Suppressor macrophage treated with lipopolysaccharide for 4 hours (primary cell): ENCODE results near the gene CRY2.

Source experiments
- DNase-seq: peaks from one replicate; pipeline ENCODE4 v3.0.0-alpha.2; 2020

Gene CRY2

GRCh38 chr11:45879803-45880686 is 32.8 kb downstream of the CRY2 start:
- DNase-seq: no peak

DNA sequence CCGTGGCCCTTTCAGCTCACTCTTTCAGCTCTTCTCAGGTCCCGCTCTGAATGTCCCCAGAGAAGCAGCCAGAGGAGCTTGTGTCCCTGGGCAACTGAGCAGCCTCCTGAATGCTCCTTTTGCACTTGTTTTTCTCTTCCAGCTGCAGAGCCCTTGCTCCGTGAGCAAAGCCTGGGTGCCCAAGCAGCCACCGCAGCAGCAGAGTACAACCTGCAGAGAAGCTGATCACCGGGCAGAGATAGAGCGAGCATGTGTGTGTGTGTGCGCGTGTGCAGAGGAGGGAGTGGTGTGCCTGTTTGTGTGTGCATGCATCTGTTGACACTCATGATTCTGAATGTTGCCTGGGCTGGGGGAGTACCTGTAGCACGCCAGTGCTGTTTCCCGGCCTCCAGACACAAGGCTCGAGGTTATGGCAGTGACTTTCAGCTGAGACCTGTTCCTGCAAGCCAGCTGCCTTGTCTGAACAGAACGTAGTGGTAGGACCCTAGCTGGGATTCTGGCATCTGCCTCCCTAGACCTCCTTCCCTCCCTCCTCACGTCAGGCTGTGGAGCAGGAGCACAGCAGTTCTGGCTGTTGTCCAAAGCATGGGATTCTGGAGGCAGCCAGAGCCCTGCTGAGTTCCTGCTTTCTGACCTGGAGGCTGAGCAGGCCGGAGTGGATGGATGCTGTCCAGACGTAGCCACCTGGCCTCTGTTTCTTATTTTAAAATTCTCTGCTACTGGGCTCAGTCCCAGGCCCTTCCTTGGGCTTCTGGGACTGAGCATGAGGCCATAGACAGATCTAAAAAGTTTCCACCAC is 33.7 kb downstream of the CRY2 start:
- DNase-seq: no peak

DNA sequence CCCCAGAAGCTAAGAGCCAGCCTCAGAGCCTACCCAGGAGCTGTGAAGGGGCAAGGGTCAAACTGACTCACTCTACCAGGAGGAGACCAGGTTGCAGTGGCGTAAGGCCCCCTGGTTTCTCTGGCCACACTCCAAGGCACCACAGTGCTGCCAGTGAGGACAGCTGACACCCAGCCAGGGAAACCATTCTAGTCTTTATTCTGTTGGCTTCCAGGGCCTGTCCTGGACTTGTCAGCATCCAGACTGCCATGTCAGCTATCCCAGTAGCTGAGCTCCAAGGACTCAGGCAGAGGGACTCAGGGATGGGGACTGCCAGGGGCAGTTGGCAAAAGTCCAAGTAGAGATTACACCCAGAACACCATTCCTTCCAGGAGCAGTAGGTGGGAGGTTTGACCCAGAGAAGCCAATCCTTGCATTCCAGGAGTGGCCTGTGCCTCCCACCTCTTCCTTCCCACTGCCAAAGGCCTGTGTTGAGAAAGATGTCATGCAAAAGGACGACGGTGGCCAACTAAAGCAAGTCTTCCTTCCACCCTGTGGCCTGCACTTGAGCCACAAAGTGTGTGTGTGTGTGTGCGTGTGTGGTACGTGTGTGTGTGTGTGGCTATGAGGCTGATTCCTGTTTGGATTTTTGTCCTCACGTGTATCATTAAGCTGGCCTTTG is 34.6 kb downstream of the CRY2 start:
- DNase-seq: no peak

DNA sequence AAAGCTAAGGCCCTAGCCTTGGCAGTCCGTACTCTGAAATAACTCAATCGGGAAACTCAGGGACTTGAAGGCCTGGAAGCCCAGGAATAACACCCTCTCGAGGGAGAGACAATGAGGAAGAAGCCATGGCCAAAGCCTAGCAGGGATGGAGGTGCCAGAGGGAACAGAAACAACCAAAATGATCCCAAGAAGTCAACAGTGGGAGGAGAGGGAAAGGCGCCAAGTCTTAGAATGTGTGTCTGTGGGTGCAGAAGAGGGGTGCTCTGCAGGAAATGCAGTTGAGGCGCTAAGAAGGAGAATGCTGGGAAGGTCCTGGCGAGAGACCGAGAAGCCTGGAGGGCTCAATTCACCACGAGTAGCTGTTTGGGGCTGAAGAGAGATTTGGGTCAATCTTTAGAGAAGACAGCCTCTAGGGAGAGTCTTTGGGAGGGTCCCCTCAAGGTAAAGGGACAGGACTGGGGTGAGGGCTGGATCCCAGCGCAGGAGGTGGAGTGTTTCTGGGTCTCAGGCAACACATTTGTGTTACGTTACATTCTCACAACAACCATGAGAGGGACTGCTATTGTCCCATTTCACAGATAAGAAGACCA is 37.4 kb downstream of the CRY2 start:
- no peak for DNase-seq

- DNase-seq: peak; percentile 47
Observed at GRCh38 chr11:45885274-45885920, 38.1 kb downstream of the CRY2 start, which contains the start of gene MAPK8IP1. Gene MAPK8IP1 (plus strand): TSS chr11:45885651. CDS start chr11:45885821, 170 bp downstream.

- DNase-seq: no peak
Observed at GRCh38 chr11:45885921-45886721, 38.8 kb downstream of the CRY2 start.

DNA sequence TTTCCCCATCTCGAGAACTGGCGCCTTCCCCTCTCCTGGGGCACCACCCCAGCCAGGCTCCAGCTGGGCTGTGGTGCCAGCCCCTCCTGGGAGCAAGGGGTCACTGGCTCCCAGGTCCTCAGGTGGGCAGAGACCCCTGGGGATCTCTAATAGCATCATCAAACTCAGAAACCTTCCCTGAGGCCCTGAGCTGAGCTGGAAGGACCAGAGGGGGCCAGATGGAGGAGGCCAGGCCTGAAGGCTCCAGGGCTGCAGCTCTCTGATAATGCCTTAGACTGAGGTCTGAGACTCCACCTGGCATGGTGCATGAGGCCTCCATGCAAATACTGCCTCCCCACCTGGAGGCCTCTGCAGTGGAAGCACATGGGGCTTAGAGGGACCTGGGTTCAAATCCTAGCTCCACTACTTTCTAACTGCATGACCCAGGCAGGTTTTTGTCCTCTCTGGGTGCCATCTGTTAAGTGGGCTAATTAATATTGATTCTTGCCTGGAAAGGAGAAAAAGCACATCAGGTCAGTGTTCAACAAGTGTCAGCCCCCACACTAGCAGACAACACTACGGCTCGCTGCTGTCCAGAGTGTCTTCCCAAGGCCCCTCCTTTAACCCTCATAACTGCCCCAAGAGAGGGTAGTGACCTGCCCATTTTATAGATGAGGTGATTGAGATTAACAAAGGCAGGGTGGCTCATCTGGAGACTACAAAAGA is 39.7 kb downstream of the CRY2 start:
- DNase-seq: no peak

DNA sequence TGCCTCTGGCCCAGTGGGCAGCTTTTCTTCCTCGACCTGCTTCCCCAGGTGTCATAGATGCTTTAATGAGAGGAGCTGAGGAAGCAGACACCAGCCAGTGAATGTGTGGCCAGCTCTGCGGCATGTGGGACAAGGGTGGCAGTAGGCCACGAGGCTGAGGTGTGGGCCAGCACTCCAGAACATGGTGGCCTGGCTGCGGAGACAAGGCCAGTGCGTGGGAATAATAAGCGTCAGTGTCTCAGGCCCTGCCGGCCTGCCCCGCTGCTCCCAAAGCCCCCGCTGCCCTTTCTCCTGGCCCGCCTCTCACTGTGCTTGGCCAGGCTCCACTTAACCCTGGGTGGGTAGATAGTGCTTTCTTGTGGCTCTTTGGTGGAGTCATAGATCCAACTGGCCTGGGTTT is 40.3 kb downstream of the CRY2 start:
- DNase-seq: no peak

DNA sequence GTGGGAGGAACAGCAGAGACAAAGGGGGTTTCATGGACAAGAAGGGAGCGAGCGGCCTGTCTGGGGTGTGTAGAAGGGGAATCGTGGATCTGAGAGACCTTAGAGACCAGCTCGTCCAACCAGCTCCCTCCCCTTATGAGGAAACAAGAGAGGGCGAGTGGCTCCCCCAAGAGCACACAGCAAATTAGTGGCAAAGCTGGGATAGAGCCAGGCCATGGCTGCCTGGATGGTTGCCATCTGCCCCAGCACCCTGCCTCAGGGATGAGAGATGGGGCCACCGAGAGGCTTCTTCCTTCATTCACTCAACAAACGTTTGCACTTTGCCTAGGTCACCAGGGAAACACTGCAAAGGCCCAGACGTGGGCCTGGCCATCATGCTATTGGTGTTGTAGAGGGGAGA is 42.3 kb downstream of the CRY2 start:
- DNase-seq: no peak

DNA sequence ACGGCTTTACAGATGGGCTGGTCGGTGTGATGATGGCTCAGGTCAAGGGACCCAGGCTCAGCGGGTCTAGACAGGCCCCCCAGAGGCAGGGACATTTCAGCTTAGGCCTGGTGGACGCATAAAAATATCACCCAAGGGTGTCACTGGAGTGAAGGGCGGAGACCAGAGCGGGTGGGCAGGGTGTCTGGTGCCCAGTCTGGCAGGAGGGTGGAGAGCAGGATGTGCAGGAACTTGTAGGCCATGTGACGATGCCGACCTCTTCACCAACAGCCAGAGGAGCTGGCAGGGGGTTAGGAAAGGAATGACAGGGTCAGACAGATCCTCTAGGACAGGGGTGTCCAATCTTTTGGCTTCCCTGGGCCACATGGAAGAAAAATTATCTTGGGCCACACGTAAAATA is 42.7 kb downstream of the CRY2 start:
- DNase-seq: no peak

DNA sequence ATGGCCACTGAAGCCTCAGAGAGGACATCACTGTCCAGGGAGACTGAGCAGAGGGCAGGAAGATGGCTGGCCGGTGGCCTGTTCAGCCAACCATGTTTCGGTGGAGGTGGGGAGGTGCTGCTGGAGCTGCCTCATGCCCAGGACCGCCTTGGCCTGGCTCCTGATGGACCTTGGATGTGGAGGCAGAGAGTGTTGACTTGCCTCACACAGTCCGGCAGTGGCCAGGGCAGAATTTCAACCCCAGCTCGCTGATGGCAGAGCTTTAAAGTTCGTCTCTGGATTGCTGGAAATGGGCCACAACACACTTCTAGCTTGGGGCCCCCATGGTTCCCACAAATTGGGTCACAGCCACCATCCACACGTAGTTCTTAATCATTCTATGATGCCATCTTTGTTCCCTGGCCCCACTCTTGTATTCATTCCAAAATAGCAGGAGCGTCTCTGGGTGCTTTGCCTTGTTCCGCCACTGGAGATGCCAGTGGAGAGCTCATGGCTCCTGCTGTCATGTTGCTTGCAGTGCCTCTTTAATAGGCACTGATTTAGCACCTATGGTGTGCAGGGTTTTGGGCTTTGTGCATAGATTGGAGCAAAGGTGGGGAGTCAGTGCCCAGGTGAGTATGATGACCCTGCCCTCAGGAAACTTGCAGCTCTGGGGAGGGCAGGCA is 43.7 kb downstream of the CRY2 start:
- no peak for DNase-seq

GRCh38 chr11:45892856-45893255 is 45.6 kb downstream of the CRY2 start:
- DNase-seq: no peak

DNA sequence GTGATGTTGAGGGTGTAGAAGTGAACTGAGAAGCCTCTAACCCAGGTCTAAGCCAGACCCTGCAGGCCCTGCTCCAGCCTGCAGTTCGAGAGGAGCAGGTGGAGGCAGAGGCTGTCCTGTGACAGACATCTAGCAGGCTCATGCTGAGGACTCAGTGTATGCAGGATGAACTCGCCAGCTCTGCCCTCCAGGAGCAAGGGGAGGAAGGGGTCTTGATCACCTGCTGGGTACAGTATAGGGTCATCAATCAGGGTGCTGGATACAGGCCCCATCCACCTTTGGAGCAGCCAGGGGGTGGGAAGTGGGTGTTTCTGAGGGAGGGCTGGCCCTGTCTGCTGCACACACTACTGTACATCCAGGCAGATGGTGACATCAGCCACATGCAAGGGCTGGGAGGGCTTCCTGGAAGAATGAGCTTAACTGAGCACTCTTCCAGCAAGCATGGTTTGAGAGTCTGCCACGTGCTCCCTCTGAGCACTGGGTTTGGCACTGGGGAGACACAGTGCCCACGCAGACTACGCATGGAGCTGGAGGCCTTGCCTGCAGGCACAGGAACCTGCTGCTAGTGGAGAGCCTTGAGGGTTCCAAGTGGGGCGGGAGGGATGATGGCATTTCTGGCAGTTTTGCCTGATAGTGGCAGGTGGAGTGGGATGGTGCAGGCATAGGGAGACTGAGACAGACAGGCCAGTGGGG is 47.4 kb downstream of the CRY2 start:
- DNase-seq: no peak

DNA sequence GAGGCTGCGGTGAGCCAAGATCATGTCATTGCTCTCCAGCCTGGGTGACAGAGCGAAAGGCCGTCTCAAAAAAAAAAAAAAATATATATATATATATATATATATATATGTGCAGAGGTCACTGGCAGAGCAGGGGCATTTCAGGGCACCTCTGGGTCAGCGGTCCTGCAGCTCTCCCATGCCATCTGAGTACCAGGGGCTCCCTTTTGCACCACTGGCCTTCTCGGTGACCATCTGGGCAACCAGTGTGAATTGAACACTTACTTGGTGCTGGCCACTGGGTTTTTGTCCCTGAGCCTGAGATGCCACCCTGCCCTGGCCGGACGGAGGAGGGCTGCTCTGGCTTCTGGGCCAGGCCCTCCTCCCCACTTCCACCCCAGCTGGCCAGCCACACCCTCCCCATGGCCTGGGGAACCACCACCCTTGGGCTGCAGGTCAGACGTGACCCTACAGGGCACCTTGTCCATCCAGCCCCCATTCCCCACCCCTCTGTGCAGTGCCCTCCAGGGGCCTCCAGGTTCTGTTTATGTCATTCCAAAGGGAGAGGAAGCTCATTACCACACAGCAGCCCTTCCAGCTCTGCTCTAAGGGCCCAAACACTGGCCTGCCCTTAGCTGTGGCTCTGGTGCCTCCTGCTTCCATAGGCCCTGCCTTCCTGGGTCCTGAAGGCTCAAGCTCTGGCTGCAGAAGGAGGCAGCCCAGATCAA is 48.4 kb downstream of the CRY2 start:
- DNase-seq: no peak

GRCh38 chr11:45896422-45896984 is 49.2 kb downstream of the CRY2 start:
- no peak for DNase-seq

DNA sequence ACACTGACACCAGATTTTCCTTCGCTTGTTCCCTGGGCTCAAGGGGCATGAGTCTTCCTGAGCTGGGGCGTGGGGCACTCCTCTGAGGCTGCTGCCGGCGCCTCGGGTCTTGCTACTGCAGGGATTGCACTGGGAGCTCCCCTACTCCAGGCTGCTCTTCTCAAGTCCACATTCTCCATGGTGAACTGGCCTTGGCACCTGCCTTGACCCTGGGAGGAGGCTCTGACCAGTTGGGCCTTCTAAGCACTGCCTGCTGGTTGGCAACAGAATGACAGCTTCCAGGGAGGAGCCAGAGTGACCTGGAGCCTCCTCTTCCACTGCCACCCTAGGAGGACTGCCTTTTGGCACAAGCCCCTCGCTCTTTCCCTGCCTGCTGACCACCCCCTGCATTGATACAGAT is 50.3 kb downstream of the CRY2 start:
- DNase-seq: no peak

GRCh38 chr11:45899086-45899447 is 51.8 kb downstream of the CRY2 start:
- no peak for DNase-seq

GRCh38 chr11:45899448-45900174 is 52.3 kb downstream of the CRY2 start:
- DNase-seq: peak; percentile 73
